Stomach smooth muscle (tissue), 2 donors: Measurements from ENCODE around the gene MTARC1.

Source experiments
- H3K27ac ChIP-seq: one replicate; pipeline ENCODE4 v1.7.0; 2013; ENCODE audit warnings: mild to moderate bottlenecking, low read length, inconsistent platforms
- H3K27me3 ChIP-seq, 2 donors: one replicate each; pipeline ENCODE4 v1.7.0; 2013; ENCODE audit warnings: low read length in 2 of 2; ENCODE audit not compliant: insufficient read depth in 2 of 2, control insufficient read depth in 1 of 2
- H3K36me3 ChIP-seq, 2 donors: one replicate each; pipeline ENCODE4 v1.7.0; 2013; ENCODE audit warnings: low read length in 2 of 2; ENCODE audit not compliant: control insufficient read depth in 2 of 2, insufficient read depth in 2 of 2
- H3K4me1 ChIP-seq: one replicate; pipeline ENCODE4 v1.7.0; 2013; ENCODE audit warnings: low read length; ENCODE audit not compliant: control insufficient read depth, insufficient read depth
- H3K4me3 ChIP-seq, 2 donors: one replicate each; pipeline ENCODE4 v1.7.0; 2013; ENCODE audit warnings: low read length in 2 of 2
- H3K9ac ChIP-seq, 2 donors: one replicate each; pipeline ENCODE4 v1.7.0; 2013; ENCODE audit warnings: low read length in 2 of 2, mild to moderate bottlenecking in 1 of 2
- H3K9me3 ChIP-seq, 2 donors: one replicate each; pipeline ENCODE4 v1.7.0; 2013; ENCODE audit warnings: low read length in 2 of 2; ENCODE audit not compliant: control insufficient read depth in 2 of 2
- donor health status: healthy.
- donor health status: Pancreatic carcinoma.

MTARC1 gene

GRCh38 chr1:220806408-220806807 is 19.7 kb downstream of the MTARC1 start:
- Histone ChIP-seq H3K4me3 (no peak overlapping the region), H3K27ac (no peak overlapping the region), H3K9ac (no peak overlapping the region), H3K9me3 (no peaks in the 10 kb centered on the region), H3K27me3 (peaks cover 3 to 6% of the 10 kb centered on the region in 2 donors), H3K4me1 (peaks cover 13% of the 10 kb centered on the region), H3K36me3 (peaks cover 0 to 4% of the 10 kb centered on the region in 2 donors)

DNA sequence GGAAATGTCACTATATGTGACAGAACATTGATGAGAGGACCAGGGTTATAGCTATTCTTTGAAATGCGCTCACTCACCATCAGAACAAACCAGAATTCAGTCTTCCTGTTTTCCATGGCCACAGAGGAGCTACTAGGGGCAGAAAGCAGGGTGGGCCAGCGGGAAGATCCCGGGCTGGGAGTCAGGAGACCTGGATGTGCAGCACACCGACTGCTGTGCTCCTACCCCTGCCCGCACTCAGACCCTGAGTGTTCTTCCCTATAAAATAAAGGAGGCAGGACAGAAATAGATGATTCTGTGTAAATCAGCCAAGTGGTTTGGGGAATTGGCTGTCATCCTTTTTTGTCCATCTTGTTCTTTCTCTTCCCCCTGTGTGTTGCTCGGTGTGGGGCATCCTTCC is 21.0 kb downstream of the MTARC1 start:
- no peak overlapping the region for H3K4me3 ChIP-seq
- no peak overlapping the region for H3K9ac ChIP-seq
- H3K27ac ChIP-seq: no peak overlapping the region
- H3K4me1 ChIP-seq: peaks cover 13% of the 10 kb centered on the region
- peaks cover 7 to 11% of the 10 kb centered on the region in 2 donors for H3K27me3 ChIP-seq
- no peaks in the 10 kb centered on the region for H3K9me3 ChIP-seq
- peaks cover 0 to 4% of the 10 kb centered on the region in 2 donors for H3K36me3 ChIP-seq

- H3K4me1 ChIP-seq: peaks cover 13% of the 10 kb centered on the region
- peaks cover 0 to 4% of the 10 kb centered on the region in 2 donors for H3K36me3 ChIP-seq
- no peaks in the 10 kb centered on the region for H3K9me3 ChIP-seq
- no peak overlapping the region for H3K9ac ChIP-seq
- H3K27me3 ChIP-seq: peaks cover 10 to 16% of the 10 kb centered on the region in 2 donors
- H3K4me3 ChIP-seq: no peak overlapping the region
- H3K27ac ChIP-seq: no peak overlapping the region
These were observed 21.9 kb downstream of the MTARC1 start for GRCh38 chr1:220808345-220809186.

DNA sequence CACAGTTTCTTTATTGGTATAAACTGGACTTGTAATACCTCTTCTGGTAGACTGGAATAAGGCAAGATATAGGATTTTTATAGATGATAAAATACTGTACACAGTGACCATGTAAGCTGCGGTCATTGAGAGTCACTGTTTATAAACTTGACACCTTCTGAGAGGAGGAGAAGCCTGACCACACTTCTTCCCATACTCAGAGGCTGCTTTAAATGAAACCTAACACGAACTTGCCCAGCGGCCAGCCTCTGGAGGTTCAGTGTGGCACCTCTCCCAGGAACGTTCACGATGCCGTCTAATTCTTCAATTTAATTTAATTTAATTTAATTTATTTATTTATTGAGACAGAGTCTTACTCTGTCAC is 22.5 kb downstream of the MTARC1 start:
- Histone ChIP-seq H3K27ac (no peak overlapping the region), H3K27me3 (peaks cover 10 to 16% of the 10 kb centered on the region in 2 donors), H3K9ac (no peak overlapping the region), H3K4me1 (peaks cover 11% of the 10 kb centered on the region), H3K4me3 (no peak overlapping the region), H3K36me3 (peaks cover 0 to 4% of the 10 kb centered on the region in 2 donors), H3K9me3 (no peaks in the 10 kb centered on the region)

- Histone ChIP-seq H3K4me3 (no peak overlapping the region), H3K27me3 (peaks cover 10 to 16% of the 10 kb centered on the region in 2 donors), H3K27ac (no peak overlapping the region), H3K4me1 (peaks cover 6% of the 10 kb centered on the region), H3K36me3 (peaks cover 0 to 4% of the 10 kb centered on the region in 2 donors), H3K9ac (no peak overlapping the region), H3K9me3 (no peaks in the 10 kb centered on the region)
These were observed 23.0 kb downstream of the MTARC1 start for GRCh38 chr1:220809704-220810103.

DNA sequence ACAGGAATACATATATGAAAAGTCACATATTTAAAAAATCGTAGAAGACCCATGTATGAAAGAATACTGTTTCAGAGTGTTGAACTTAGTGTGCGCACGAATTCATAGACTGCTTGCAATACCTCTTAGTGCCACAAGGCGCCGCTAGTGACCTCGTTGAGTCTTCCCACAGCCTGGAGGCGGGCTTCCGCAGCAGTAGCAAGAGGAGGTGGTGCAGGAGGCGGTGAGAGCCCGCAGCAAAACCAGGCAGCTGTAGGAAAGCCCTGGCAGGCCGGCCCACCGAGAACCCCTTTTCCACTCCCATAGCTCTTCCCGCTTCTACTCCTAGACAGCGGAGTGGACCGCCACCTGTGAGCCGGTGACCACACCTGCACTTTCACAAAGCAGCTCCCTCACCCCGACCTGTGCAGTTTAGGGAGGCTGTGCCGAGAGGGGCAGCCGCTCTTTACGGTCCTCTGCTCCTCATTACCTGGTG is 23.5 kb downstream of the MTARC1 start:
- no peaks in the 10 kb centered on the region for H3K9me3 ChIP-seq
- no peak overlapping the region for H3K9ac ChIP-seq
- H3K27me3 ChIP-seq: peaks cover 10 to 16% of the 10 kb centered on the region in 2 donors
- H3K27ac ChIP-seq: no peak overlapping the region
- peaks cover 0 to 4% of the 10 kb centered on the region in 2 donors for H3K36me3 ChIP-seq
- H3K4me3 ChIP-seq: peak overlapping the region in 1 of 2 donors; percentile 15
- peaks cover 4% of the 10 kb centered on the region for H3K4me1 ChIP-seq

GRCh38 chr1:220810963-220811362 is 24.2 kb downstream of the MTARC1 start:
- Histone ChIP-seq H3K9me3 (no peaks in the 10 kb centered on the region), H3K4me1 (peaks cover 4% of the 10 kb centered on the region), H3K27me3 (peaks cover 10 to 16% of the 10 kb centered on the region in 2 donors), H3K9ac (no peak overlapping the region), H3K27ac (no peak overlapping the region), H3K4me3 (no peak overlapping the region), H3K36me3 (peaks cover 0 to 4% of the 10 kb centered on the region in 2 donors)

DNA sequence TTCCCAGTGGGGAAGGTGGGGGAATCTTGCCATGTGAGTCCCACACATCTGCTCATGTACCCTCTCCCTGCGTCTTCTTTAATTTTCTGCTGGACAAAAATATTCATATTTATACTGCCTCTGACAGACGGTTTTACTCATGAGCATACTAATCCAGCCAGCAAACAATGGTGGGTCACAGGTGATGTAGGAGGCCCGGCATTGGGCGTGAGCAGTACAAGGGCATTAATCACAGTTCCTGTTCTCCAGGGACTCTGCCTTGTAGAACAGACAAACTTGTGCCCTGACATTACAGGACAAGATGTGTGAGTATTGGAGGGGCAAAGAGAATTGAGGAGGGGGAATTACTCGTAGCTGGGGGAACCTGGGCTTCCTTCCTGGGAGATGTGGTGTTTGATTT is 25.0 kb downstream of the MTARC1 start:
- no peak overlapping the region for H3K27ac ChIP-seq
- peaks cover 0 to 4% of the 10 kb centered on the region in 2 donors for H3K36me3 ChIP-seq
- peaks cover 4% of the 10 kb centered on the region for H3K4me1 ChIP-seq
- peaks cover 10 to 16% of the 10 kb centered on the region in 2 donors for H3K27me3 ChIP-seq
- no peak overlapping the region for H3K9ac ChIP-seq
- no peaks in the 10 kb centered on the region for H3K9me3 ChIP-seq
- no peak overlapping the region for H3K4me3 ChIP-seq

DNA sequence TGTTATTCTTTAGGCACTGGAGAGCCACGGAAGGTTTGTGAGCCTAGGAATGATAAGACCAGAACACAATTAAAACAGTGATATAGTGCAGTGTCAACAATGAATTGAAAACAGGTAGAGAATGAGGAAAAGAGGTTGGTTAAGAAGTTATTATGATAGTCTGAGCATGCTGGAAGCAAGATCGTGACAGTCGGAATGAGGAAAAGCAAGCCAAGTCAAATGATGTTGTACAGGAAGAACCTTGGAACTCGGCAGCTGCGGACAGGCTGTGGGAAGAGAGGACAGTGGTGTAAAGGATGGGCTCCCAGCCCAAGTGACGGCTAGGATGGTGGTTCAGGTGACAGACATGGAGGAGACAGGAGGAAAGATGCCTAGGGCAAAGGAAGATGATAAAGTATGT is 25.6 kb downstream of the MTARC1 start:
- Histone ChIP-seq H3K4me1 (peaks cover 4% of the 10 kb centered on the region), H3K27me3 (peaks cover 10 to 16% of the 10 kb centered on the region in 2 donors), H3K9ac (no peak overlapping the region), H3K27ac (no peak overlapping the region), H3K36me3 (peaks cover 0 to 4% of the 10 kb centered on the region in 2 donors), H3K9me3 (no peaks in the 10 kb centered on the region), H3K4me3 (no peak overlapping the region)

DNA sequence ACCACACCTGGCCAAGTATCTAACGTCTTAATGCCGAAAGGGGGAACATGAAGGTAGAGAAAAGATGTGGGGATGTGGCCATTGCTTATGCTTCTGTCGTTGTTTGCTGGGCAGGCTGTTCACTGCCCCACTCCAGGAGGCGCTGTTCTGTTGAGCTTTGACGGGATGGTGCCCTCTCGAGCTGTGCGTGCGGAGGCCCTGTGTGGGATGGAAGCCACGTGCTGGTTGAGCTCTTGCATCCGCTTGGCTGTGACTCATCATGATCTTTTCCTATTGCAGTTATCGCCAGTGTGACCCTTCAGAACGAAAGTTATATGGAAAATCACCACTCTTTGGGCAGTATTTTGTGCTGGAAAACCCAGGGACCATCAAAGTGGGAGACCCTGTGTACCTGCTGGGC is 26.3 kb downstream of the MTARC1 start:
- Histone ChIP-seq H3K4me1 (peaks cover 4% of the 10 kb centered on the region), H3K9ac (no peak overlapping the region), H3K9me3 (no peaks in the 10 kb centered on the region), H3K27me3 (peaks cover 10 to 16% of the 10 kb centered on the region in 2 donors), H3K36me3 (peaks cover 0 to 4% of the 10 kb centered on the region in 2 donors), H3K27ac (no peak overlapping the region), H3K4me3 (no peak overlapping the region)

DNA sequence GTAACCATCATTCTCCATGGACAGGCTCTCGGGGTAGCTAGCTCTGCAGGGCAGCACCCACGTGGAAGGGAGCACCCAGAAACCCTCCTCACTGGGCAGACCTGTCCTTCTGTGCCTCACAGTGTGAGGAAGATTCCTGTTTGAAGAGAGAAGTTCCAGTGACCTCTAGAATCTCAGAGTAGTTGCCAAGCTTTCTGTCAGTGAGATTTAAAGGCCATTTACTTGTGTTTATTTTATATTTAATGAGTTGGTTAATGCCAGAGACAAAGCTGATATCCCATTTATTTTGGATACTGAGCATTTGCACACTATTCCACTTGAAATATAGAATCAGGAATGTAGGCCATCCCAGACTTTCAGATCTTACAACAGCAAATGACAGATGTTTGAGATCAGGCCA is 28.7 kb downstream of the MTARC1 start:
- H3K4me3 ChIP-seq: no peak overlapping the region
- no peaks in the 10 kb centered on the region for H3K9me3 ChIP-seq
- peak overlapping the region; percentile 18 for H3K27ac ChIP-seq
- peaks cover 0 to 2% of the 10 kb centered on the region in 2 donors for H3K36me3 ChIP-seq
- peaks cover 10% of the 10 kb centered on the region for H3K4me1 ChIP-seq
- peaks cover 5 to 15% of the 10 kb centered on the region in 2 donors for H3K27me3 ChIP-seq
- no peak overlapping the region for H3K9ac ChIP-seq
